RWPE2 (cell line): Measurements from ENCODE around the gene TAF1A.
A peak's percentile ranks its signal among the peaks of the same experiment; 100 is the strongest.

Experiments used
- ATAC-seq: fragments of 200-7000 bp; cut with Tn5 transposase; 3 replicates; pipeline ENCODE4 v1.9.1; 2021; ENCODE audit warnings: low read depth
- DNase-seq: peaks from one replicate; pipeline ENCODE4 v3.0.0-alpha.2; 2020; ENCODE audit warnings: low spot score
- H3K27ac ChIP-seq: fragments of 450-650 bp; 2 replicates; pipeline ENCODE4 v1.5.1; 2017; ENCODE audit warnings: mild to moderate bottlenecking; ENCODE audit not compliant: poor library complexity, severe bottlenecking
- H3K27me3 ChIP-seq: fragments of 250-450 bp; sonication (Bioruptor Pico); 2 replicates; pipeline ENCODE4 v1.5.1; 2021; ENCODE audit warnings: mild to moderate bottlenecking, moderate library complexity; ENCODE audit not compliant: insufficient read depth, poor library complexity, severe bottlenecking
- H3K36me3 ChIP-seq: fragments of 250-450 bp; sonication (Bioruptor Pico); 2 replicates; pipeline ENCODE4 v1.5.1; 2020; ENCODE audit warnings: low read depth, mild to moderate bottlenecking, moderate library complexity
- H3K4me1 ChIP-seq: fragments of 250-450 bp; sonication (Bioruptor Pico); 2 replicates; pipeline ENCODE4 v1.5.1; 2021; ENCODE audit warnings: mild to moderate bottlenecking, moderate library complexity; ENCODE audit not compliant: insufficient read depth, poor library complexity, severe bottlenecking
- H3K4me3 ChIP-seq: fragments of 250-450 bp; sonication (Bioruptor Pico); 2 replicates; pipeline ENCODE4 v1.5.1; 2021; ENCODE audit warnings: mild to moderate bottlenecking, moderate library complexity; ENCODE audit not compliant: severe bottlenecking
- H3K9me3 ChIP-seq: fragments of 250-450 bp; sonication (Bioruptor Pico); 2 replicates; pipeline ENCODE4 v1.5.1; 2021; ENCODE audit warnings: mild to moderate bottlenecking, moderate library complexity; ENCODE audit not compliant: severe bottlenecking
- CTCF ChIP-seq: fragments of 450-650 bp; IDR thresholded peaks from one replicate; pipeline ENCODE4 v1.5.1; 2017; ENCODE audit warnings: mild to moderate bottlenecking, moderate library complexity; ENCODE audit not compliant: poor library complexity, severe bottlenecking

TAF1A gene

GRCh38 chr1:222523852-222524251, 65.9 kb downstream of the TAF1A start:
- Histone ChIP-seq H3K27me3 (no peaks in the 10 kb centered on the region), H3K27ac (no peak overlapping the region), H3K36me3 (no peaks in the 10 kb centered on the region), H3K4me3 (no peak overlapping the region), H3K4me1 (no peaks in the 10 kb centered on the region), H3K9me3 (no peaks in the 10 kb centered on the region)
- TF ChIP-seq CTCF: no peak
- ATAC-seq (no peak), DNase-seq (no peak)

- Histone ChIP-seq H3K27me3 (no peaks in the 10 kb centered on the region), H3K27ac (peak overlapping the region; percentile 44), H3K4me1 (no peaks in the 10 kb centered on the region), H3K4me3 (no peak overlapping the region), H3K9me3 (no peaks in the 10 kb centered on the region), H3K36me3 (no peaks in the 10 kb centered on the region)
- ATAC-seq (peak; percentile 55), DNase-seq (no peak)
- TF ChIP-seq CTCF: no peak
Observed at GRCh38 chr1:222522105-222522915, 67.4 kb downstream of the TAF1A start.

- Histone ChIP-seq H3K4me3 (no peak overlapping the region), H3K9me3 (no peaks in the 10 kb centered on the region), H3K4me1 (no peaks in the 10 kb centered on the region), H3K36me3 (no peaks in the 10 kb centered on the region), H3K27ac (peak overlapping the region; percentile 44), H3K27me3 (no peaks in the 10 kb centered on the region)
- no peak for TF ChIP-seq CTCF
- ATAC-seq: peak; percentile 63
- DNase-seq: no peak
Observed at GRCh38 chr1:222521299-222522104, 68.2 kb downstream of the TAF1A start.
